SK-N-SH (cell line): ENCODE data around the gene PER2. TPM values are rescaled to one million over a fixed set of nuclear protein-coding genes. Genes with fewer than 3 reads are reported as not detected.

Experiments
- CTCF ChIA-PET: fragments of 300-600, 350-600 bp; formaldehyde crosslinking; extraction: SDS; loops from one replicate; lab custom pipeline; 2021; lab: Yijun Ruan, JAX
- POLR2A ChIA-PET: fragments of 350-600 bp; sonication (Branson Sonifier 250); formaldehyde crosslinking; extraction: SDS; loops from one replicate; lab custom pipeline; 2020; ENCODE audit warnings: antibody characterized with exemption, inconsistent platforms; lab: Yijun Ruan, JAX
- DNase-seq: peaks from one replicate; pipeline ENCODE4 v3.0.0; 2012
- H2AFZ ChIP-seq: fragments of 200-600 bp; sonication (generic); 2 replicates; pipeline ENCODE4 v1.8.1; 2016; ENCODE audit warnings: antibody characterized with exemption, mild to moderate bottlenecking, low read depth
- H3F3A ChIP-seq: fragments of 200-600 bp; sonication (generic); replicated peaks from 2 replicates; pipeline ENCODE3; 2016; ENCODE audit warnings: antibody characterized with exemption, mild to moderate bottlenecking; ENCODE audit not compliant: insufficient read depth
- H3K27ac ChIP-seq, 2 experiments: fragments of 200-500 bp in 1 of 2; fragments of 200-600 bp in 1 of 2; sonication (Bioruptor generic) in 1 of 2; sonication (generic), shearing (Covaris generic) in 1 of 2; 2 replicates each; pipeline versions ENCODE4 v1.5.1 to v1.6.1; 2014 to 2016; ENCODE audit warnings: low read depth in 2 of 2, inconsistent platforms in 1 of 2, low read length in 1 of 2, mild to moderate bottlenecking in 1 of 2, mixed read lengths in 1 of 2
- H3K27me3 ChIP-seq: fragments of 200-600 bp; sonication (generic), shearing (Covaris generic); 2 replicates; pipeline ENCODE4 v1.6.1; 2016; ENCODE audit warnings: mixed run types; ENCODE audit not compliant: insufficient read depth
- H3K36me3 ChIP-seq, 2 experiments: fragments of 200-500 bp in 1 of 2; fragments of 200-600 bp in 1 of 2; sonication (Bioruptor generic) in 1 of 2; sonication (generic) in 1 of 2; replicated peaks in 1 of 2; 2 replicates each; pipeline versions ENCODE3 to v1.5.1; 2014 to 2016; ENCODE audit warnings: low read length in 1 of 2, mild to moderate bottlenecking in 1 of 2; ENCODE audit not compliant: insufficient read depth in 2 of 2, control insufficient read depth in 1 of 2
- H3K4me1 ChIP-seq, 2 experiments: fragments of 200-500 bp in 1 of 2; fragments of 200-600 bp in 1 of 2; sonication (Bioruptor generic) in 1 of 2; sonication (generic), shearing (Covaris generic) in 1 of 2; 2 replicates each; pipeline versions ENCODE4 v1.5.1 to v1.6.1; 2014 to 2016; ENCODE audit warnings: low read depth in 1 of 2, low read length in 1 of 2, mixed run types in 1 of 2; ENCODE audit not compliant: insufficient read depth in 2 of 2, control insufficient read depth in 1 of 2
- H3K4me2 ChIP-seq: fragments of 200-600 bp; sonication (generic), shearing (Covaris generic); 2 replicates; pipeline ENCODE4 v1.6.1; 2017; ENCODE audit warnings: mixed run types
- H3K4me3 ChIP-seq, 2 experiments: fragments of 200-500 bp in 1 of 2; fragments of 200-600 bp in 1 of 2; sonication (Bioruptor generic) in 1 of 2; sonication (generic), shearing (Covaris generic) in 1 of 2; 2 replicates each; pipeline versions ENCODE4 v1.5.1 to v1.8.1; 2014 to 2016; ENCODE audit warnings: low read depth in 2 of 2, inconsistent platforms in 1 of 2, low read length in 1 of 2, mild to moderate bottlenecking in 1 of 2, mixed read lengths in 1 of 2, moderate library complexity in 1 of 2
- H3K79me2 ChIP-seq: fragments of 200-600 bp; sonication (generic); 2 replicates; pipeline ENCODE4 v1.8.1; 2017; ENCODE audit warnings: mild to moderate bottlenecking; ENCODE audit not compliant: insufficient read depth
- H3K9ac ChIP-seq: fragments of 200-600 bp; sonication (generic); 2 replicates; pipeline ENCODE4 v1.6.1; 2017; ENCODE audit warnings: mixed run types
- H3K9me2 ChIP-seq: fragments of 200-600 bp; sonication (generic); 2 replicates; pipeline ENCODE4 v1.6.1; 2017; ENCODE audit warnings: mixed run types
- H3K9me3 ChIP-seq: fragments of 200-600 bp; sonication (generic); 2 replicates; pipeline ENCODE4 v1.6.1; 2017; ENCODE audit warnings: mixed run types, mild to moderate bottlenecking, moderate library complexity
- H4K20me1 ChIP-seq: fragments of 200-600 bp; sonication (generic); 2 replicates; pipeline ENCODE4 v1.6.1; 2017; ENCODE audit warnings: mild to moderate bottlenecking, mixed run types; ENCODE audit not compliant: insufficient read depth
- FOSL2 ChIP-seq: IDR thresholded peaks from 2 replicates; pipeline ENCODE4 v1.4.0; 2012; ENCODE audit warnings: low read depth, mild to moderate bottlenecking, moderate library complexity, borderline replicate concordance
- FOXJ3 ChIP-seq: sonication (generic); formaldehyde crosslinking; IDR thresholded peaks from 2 replicates; pipeline ENCODE4 v1.5.1; 2020; ENCODE audit warnings: mild to moderate bottlenecking, missing genetic modification reagents
- FOXM1 ChIP-seq: IDR thresholded peaks from 2 replicates; pipeline ENCODE4 v1.4.0; 2012; ENCODE audit warnings: low read depth, mild to moderate bottlenecking
- GATA2 ChIP-seq: sonication (generic); formaldehyde crosslinking; IDR thresholded peaks from 2 replicates; pipeline ENCODE4 v1.5.0; 2020; ENCODE audit warnings: mild to moderate bottlenecking, missing genetic modification reagents
- NRF1 ChIP-seq: IDR thresholded peaks from 2 replicates; pipeline ENCODE4 v1.6.1; 2012; ENCODE audit warnings: low read depth, mild to moderate bottlenecking, low read length
- RAD21 ChIP-seq: IDR thresholded peaks from 2 replicates; pipeline ENCODE4 v1.6.1; 2012; ENCODE audit warnings: mild to moderate bottlenecking, low read length
- RFX5 ChIP-seq: IDR thresholded peaks from 2 replicates; pipeline ENCODE4 v1.6.1; 2012; ENCODE audit warnings: mild to moderate bottlenecking, improper control_type of control experiment, low read length
- SIN3A ChIP-seq: IDR thresholded peaks from 2 replicates; pipeline ENCODE4 v1.6.1; 2012; ENCODE audit warnings: low read depth, mild to moderate bottlenecking, low read length, moderate library complexity, borderline replicate concordance
- SMC3 ChIP-seq: IDR thresholded peaks from 2 replicates; pipeline ENCODE4 v1.6.1; 2012; ENCODE audit warnings: low read depth, low read length, improper control_type of control experiment
- TAF1 ChIP-seq: IDR thresholded peaks from 2 replicates; pipeline ENCODE4 v1.6.1; 2012; ENCODE audit warnings: low read depth, mild to moderate bottlenecking, low read length, moderate library complexity, borderline replicate concordance
- TCF12 ChIP-seq: IDR thresholded peaks from 2 replicates; pipeline ENCODE4 v1.4.0; 2012
- USF1 ChIP-seq: IDR thresholded peaks from 2 replicates; pipeline ENCODE4 v1.4.0; 2012; ENCODE audit warnings: low read depth, borderline replicate concordance
- ZBTB33 ChIP-seq: IDR thresholded peaks from 2 replicates; pipeline ENCODE4 v1.4.0; 2012; ENCODE audit warnings: low read depth, borderline replicate concordance
- WGBS: methylation state at CpG from one replicate; pipeline ENCODE4 v1.1.6; 2017; ENCODE audit warnings: low lambda C conversion rate; 5-methylcytosine and 5-hydroxymethylcytosine counted together
- polyA plus RNA-seq, 3 experiments: library from polyadenylated mRNA; depleted of rRNA; stranded (reverse); fragments of >200 nt; gene quantifications; 2 replicates each; pipeline ENCODE4 v1.2.3, GENCODE V29; 2012
- TF ChIP-seq, protein P1 (sequence below): fragments of 150-350 bp; IDR thresholded peaks from 2 replicates; pipeline ENCODE4 v1.6.1; 2016; ENCODE audit warnings: mild to moderate bottlenecking, low read depth, low read length

Gene PER2
- polyA plus RNA-seq, 1 of the 3 experiments (the other 2 are of a cell fraction): 0.82 TPM

- Histone ChIP-seq H2AFZ (0 out of 2 replicates have a peak overlapping the region, but pooled peaks have one; percentile 27), H3F3A (no peaks in the 10 kb centered on the region), H4K20me1 (no peaks in the 10 kb centered on the region; the same call in 1 of the 2 replicates), H3K9me2 (no peaks in the 10 kb centered on the region), H3K4me1 (peaks cover 0 to 15% of the 10 kb centered on the region in 2 experiments; a peak in 1 of 4 replicates), H3K4me2 (peak overlapping the region; percentile 94), H3K79me2 (peaks cover 50% of the 10 kb centered on the region), H3K9ac (peak overlapping the region; percentile 76), H3K27me3 (no peaks in the 10 kb centered on the region), H3K4me3 (peak overlapping the region; percentile 71 to 78), H3K36me3 (no peaks in the 10 kb centered on the region), H3K9me3 (no peaks in the 10 kb centered on the region), H3K27ac (no peak overlapping the region)
- TF ChIP-seq TCF12 (no peak), SMC3 (no peak), SIN3A (no peak), RAD21 (no peak), TAF1 (no peak), FOSL2 (no peak), GATA2 (CRISPR knock-in tag) (no peak), NRF1 (no peak), ZBTB33 (no peak)
- TF ChIP-seq, protein P1, sequence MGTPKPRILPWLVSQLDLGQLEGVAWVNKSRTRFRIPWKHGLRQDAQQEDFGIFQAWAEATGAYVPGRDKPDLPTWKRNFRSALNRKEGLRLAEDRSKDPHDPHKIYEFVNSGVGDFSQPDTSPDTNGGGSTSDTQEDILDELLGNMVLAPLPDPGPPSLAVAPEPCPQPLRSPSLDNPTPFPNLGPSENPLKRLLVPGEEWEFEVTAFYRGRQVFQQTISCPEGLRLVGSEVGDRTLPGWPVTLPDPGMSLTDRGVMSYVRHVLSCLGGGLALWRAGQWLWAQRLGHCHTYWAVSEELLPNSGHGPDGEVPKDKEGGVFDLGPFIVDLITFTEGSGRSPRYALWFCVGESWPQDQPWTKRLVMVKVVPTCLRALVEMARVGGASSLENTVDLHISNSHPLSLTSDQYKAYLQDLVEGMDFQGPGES: no peak
- WGBS: 82% methylated on average over 5 of the region's 9 CpGs
- ChIA-PET POLR2A (no interaction called here), CTCF (interaction anchor here (2.1 to 2.6 kb wide), 2 partner anchors 21 to 36 kb away, joined by 5 to 7 read pairs; no protein-coding TSS in a partner anchor)
- no peak for DNase-seq
Observed at GRCh38 chr2:238321467-238321866, 33.1 kb upstream of the PER2 start.

- ChIA-PET CTCF (interaction anchor here (2.1 kb wide), 1 partner anchor 21 kb away, joined by 5 read pairs; no protein-coding TSS in a partner anchor), POLR2A (no interaction called here)
- Histone ChIP-seq H3K4me2 (peak overlapping the region; percentile 94), H3K4me3 (peak overlapping the region; percentile 71 to 78), H3K79me2 (peaks cover 43% of the 10 kb centered on the region), H3F3A (no peaks in the 10 kb centered on the region), H3K36me3 (no peaks in the 10 kb centered on the region), H3K9me3 (no peaks in the 10 kb centered on the region), H3K27ac (no peak overlapping the region; a peak in 1 of 4 replicates), H3K9ac (peak overlapping the region; percentile 76), H2AFZ (0 out of 2 replicates have a peak overlapping the region, but pooled peaks have one; percentile 27), H3K27me3 (no peaks in the 10 kb centered on the region), H4K20me1 (no peaks in the 10 kb centered on the region; the same call in 1 of the 2 replicates), H3K9me2 (no peaks in the 10 kb centered on the region), H3K4me1 (peaks cover 0 to 15% of the 10 kb centered on the region in 2 experiments; a peak in 1 of 4 replicates)
- TF ChIP-seq USF1 (no peak), RFX5 (no peak), FOXJ3 (CRISPR knock-in tag) (no peak), FOXM1 (no peak)
- WGBS: 5% methylated on average over 13 of the region's 65 CpGs
- peak; percentile 73 for DNase-seq
Observed at GRCh38 chr2:238320648-238321281, 32.4 kb upstream of the PER2 start.
